ENCODE results near the gene SLBP.

- TF ChIP-seq POLR2A (IDR thresholded peaks at IDR 0.05) (no peak), CTCF (IDR thresholded peaks at IDR 0.05) (no peak)
Observed at GRCh38 chr4:1670279-1670678, 41.8 kb downstream of the SLBP start.
